D341Med (cell line): Measurements from ENCODE around the gene WDR5.

Experiments used
- DNase-seq: peaks from one replicate; pipeline ENCODE4 v3.0.0; 2012; ENCODE audit warnings: low spot score

The WDR5 gene

DNA sequence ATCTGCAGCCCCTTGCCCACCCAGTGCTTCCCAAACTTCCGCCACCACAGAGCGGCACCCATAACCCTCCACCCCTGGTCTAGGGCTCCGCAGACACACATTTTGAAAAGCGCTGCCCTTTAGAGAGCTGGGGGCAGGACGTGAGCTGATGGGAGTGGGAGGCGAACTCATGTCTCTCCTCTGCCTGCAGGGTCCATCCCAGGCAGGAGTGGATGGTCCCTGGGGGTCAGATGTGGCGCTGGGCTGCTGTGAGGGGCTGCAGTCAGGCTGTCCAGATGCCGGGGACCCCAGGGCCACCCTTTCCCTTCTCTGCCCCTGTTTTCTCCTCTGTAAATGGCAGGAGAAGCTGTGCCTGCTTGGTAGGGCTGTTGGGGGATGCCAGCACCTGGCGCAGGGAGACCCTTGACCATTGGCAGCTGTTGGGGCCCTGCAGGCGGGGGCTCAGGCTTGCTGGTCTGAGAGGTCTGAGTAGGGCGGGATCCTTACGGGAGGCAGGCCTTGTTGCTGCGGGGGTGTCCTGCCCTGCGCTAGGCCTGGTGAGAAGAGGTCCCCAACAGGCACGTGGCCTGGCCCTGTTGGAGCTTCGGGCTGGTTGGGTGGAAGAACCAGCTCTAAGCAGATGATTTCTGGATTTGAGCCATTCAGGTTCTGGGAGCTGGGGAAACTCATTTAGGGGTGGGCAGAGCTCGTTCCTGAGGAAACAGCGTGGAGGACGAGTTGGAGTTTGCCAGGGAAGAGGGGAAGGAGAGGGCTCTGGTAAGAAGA lies 38.8 kb downstream of the WDR5 start:
- DNase-seq: no peak

DNA sequence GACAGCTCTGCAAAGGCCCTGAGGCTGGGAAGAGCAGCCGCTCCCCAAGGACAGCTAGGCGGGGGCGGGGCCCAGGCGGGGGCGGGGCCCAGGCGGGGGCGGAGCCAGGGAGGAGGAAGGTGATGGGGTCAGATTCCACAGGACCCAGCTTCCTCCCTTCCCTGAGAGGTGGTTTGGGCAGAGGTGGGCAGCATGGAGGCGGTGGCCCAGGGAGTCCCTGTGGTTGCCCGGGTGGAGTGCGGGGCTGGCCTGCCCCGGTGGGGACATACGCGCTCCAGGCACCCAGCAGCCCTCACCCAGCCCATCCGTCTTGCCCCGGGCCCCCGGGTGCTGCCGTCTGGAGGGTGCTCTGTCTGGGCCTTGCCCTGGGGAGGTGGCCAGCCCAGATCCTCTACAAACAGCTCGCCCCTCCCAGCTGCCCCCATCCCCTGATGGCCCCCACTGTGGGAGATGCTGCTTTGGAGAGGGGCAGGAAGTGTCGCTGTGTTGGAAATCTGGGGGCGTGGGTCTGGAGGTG lies 39.5 kb downstream of the WDR5 start:
- no peak for DNase-seq

DNA sequence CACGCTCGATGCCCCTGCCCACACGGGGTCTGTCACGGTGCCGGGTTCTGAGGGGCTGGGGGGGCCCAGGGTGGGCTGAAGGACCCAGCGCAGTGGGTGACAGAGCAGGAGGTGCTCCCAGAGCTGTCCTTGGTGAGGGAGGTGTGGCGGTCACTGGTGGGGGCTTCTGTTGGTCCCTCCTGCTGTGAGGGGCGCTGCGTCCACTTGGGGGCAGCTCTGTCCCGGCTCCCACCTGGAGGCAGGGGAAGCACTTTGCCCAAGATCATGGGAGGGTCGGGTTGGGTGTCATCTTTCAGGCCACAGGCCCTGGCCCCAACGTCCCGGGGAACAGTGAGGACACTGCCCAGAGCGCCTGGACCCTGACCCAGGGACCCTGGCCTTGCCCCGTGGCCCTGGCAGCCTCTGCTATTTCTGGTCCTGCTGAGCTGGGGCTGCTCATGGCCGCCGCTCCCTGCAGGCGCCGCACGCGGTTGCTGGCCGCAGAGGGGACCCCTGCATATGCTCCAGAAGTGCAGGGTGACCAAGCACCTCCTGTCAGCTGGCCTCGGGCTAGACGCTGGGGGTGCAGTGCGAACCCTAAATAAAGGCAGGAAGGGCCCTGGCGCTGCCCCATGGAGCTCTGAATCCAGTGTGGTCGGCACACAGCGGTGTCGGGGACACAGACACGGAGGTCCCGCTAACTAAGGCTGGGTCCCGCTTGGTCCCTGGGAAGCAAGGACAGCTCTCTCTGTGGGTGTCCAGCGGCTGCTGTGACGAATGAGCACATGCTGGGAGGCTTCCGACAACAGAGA lies 40.1 kb downstream of the WDR5 start:
- DNase-seq: no peak

DNA sequence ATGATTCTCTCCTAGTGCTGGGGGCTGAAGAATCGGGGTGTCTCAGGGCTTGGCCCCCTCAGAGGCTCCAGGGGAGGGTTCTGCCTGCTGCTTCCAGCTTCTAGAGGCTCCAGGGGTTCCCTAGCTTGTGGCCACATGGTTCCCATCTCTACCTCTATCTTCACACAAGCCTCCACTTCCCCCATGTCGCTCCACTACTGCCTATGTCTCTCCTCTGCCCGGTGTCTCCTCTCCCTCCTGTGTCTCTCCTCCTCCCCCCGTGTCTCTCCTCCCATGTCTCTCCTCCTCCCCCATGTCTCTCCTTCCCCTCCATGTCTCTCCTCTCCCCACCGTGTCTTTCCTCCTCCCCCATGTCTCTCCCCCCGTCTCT lies 40.7 kb downstream of the WDR5 start:
- DNase-seq: no peak

DNA sequence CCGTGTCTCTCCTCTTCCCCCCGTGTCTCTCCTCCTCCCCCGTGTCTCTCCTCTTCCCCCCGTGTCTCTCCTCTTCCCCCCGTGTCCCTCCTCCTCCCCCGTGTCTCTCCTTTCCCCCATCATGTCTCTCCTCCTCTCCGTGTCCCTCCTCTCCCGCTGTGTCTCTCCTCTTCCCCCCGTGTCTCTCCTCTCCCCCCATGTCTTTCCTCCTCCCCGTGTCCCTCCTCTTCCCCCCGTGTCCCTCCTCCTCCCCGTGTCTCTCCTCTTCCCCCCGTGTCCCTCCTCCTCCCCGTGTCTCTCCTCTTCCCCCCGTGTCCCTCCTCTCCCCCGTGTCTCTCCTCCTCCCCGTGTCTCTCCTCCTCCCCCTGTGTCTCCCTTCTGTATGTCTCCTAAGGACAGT lies 41.3 kb downstream of the WDR5 start:
- DNase-seq: no peak

DNA sequence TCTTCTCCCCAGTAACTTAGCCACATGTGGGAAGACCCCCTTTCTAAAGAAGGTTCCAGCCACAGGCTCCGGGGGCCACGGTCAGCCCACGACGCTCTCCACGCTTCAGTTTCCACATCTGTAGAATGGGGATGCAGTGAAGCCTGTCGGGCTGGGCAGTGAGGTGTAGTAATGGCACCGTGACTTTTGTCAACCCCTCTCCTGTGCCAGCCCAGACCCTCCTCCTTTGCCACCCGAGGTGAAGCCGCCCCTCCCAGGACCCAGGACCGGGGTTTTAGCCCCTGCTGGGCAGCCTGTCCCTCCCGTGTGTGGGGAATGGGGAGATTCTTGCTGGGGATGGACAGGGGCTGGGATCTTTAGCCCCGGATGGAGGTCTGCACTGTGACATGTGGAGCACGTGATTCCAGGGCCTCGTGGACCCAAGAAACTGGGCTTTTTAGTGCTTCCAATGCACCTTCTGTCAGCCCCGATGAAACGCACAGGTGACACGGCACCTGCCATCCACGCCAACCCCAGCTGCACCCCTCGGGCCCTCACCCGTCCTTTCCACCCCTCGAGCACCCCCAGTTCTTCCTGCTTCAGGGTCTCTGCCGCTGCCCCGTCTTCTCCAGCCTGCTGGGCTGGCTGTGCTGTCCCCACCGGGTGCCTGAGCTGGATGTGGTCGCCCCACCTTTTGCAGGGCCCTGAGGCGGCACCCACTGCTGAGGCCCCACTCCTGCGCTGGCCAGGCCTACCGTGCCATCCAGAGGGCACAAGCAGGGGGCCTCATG lies 41.9 kb downstream of the WDR5 start:
- DNase-seq: peak; percentile 16

DNA sequence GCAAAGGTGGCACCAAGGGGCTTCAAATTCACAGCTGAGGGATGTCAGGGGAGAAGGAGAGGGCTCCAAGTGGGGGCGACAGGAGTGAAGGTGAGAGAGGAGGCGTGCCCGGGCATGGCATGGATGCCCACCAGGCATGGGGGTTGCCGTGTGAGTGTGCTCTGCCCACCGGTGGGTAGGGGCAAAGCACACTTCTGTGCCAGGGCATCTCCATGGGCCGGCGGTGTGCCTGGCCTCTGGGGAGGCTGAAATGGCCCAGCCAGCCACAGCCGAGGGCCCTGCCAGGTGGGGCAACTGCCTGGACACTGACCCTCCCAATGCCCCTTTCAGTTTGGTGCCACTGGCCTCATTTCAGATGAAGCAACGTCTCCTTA lies 42.5 kb downstream of the WDR5 start:
- DNase-seq: no peak

DNA sequence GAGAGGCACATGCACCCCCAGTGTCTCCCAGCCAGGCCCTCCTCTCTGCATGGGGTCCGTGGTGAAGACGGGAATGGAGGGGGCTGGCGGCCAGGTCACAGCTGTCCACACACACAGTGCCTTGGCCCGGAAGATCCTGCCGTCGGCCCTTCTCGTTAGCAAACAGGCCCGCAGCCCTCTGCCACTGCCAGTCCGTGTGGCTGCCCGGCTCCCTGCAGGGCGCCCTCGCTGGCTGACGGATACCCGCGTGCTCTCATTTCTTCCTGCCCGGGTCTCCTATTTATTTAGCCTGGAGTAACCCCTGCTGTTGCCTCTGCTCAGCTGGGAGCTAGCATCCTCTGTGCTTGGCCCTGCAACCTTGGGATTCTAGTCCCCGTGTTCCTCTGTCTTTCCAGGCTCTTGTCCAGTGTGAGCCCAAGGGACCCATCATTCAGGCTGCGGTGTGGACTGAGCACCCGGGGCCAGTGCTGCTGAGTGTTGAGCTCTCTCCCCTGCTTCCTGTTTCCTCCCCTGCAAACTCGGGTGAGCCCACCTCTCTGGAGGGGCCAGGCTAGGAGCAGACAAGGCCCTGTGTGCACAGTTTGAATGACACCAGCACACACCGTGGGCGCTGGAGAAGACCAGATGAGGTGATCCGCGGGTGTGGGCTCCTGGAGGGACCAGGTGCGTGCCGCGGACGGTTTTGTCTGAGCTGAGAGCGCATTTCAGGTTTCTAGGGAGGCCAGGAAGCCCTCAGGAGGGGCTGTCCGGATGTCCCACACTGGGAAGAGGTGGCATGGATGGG lies 43.1 kb downstream of the WDR5 start:
- peak; percentile 26 for DNase-seq

DNA sequence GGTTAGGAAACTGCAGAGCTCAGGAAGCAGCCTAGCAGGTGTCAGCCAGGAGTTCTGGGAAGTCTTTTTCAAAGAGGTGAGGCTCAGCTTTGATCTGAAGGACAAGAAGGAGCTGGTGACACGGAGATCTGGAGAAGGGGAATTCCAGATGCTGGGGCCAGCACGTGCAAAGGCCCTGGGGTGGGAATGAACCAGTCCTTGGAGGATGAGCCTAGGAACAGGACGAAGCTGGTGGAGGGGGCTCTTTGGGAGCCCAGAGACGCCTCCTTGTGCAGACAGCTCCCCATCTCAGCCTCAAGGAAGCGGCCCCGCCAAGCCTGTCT lies 43.7 kb downstream of the WDR5 start:
- no peak for DNase-seq

DNA sequence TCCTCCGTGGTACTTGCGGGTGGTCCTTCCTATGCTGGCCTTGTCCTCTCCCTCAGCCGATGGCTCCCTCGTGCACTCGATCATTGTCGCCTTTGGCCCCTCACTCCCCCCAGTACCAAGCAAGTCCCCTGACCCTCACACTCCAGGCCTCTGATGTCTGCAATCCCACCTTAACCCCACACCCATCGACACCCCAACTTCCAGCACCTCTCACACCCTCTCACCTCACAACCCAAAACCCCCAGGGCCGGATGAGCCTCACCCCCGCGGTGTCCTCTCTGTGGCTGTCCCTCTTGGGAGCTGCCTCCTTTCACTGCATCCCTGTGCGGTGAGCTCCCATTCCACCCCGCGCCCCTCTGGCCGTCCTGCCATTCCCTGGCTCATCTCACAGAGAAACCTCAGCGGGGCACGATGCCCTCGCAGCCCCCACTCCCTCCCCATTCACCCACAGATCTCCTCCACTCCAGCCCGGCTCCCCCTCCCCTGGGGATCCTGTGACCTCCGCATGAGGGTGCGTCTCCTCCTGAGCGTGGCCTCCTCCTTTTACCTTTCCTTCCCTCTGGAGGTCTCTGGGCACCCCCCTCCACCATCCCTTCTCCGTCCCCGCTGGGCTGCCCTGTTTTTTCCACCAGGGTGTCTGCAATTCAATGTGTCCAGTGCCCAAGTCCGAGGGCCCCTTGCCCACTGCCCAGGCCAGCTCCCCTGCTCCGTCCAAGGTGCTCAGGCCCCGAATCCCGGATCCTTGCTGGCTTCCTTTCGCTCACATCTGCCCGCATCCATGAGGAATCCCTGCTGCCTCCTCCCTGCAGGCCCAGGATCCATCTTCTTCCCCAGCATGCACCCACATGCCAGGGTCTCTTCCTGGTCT lies 44.3 kb downstream of the WDR5 start:
- peak; percentile 14 for DNase-seq

DNA sequence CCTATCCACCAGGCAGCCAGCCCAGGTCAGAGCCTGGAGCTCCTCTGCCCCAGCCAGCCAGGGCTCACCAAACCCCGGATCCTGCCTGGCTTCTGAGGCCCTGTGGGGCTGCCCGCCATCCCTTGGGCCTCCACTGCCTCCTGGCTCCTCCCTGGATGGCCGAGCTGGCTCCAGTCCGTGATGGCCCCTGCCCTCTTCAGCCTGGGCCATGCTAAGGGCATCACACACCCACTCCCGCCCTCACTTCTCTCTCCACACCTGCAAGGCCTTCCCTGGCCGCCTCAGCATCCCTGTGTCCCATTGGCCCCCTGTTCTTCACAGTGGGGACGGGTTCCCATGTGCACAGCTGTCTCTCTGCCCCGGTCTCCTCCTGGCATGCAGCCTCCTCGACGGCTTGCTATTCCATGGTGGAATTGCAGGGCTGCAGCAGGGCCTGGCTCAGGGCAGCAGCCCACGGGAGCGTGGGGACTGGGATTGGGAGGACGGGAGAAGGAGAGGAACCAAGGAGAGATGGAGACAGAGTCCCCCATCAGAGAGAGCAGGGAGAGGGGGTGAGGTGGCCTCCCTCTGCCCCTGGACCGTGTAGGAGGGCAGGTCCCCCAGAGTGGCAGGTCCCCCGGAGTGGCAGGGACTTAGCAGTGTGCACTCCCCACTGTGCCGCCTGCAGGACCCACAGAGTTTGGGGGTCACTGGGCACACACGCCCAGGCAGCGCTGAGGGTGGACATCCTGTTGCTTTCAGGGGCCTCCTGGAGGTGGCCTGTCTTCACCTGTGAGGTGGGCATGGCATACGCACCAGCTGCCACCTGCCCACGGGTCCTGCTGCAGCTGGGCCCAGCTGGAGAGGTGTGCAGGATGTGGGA lies 45.1 kb downstream of the WDR5 start:
- DNase-seq: peak; percentile 12

DNA sequence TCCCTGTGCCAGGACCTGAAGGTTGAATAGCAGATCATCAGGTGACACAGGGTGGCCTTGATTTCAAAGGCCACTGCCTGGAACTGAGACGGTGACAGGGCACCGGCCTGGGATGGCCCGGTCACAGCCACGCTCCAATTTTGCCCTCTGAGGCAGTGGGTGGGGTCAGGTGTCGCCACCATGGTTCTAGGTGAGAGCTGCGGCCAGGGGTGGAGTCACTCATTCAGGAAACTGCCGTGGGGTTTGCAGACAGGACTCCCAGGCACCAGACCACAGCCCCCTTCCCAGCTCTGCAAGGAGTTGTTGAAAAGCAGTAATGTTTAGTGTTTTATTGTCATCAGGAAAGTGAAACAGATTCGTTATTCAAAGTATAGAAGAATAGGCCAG lies 45.8 kb downstream of the WDR5 start:
- DNase-seq: peak; percentile 7

DNA sequence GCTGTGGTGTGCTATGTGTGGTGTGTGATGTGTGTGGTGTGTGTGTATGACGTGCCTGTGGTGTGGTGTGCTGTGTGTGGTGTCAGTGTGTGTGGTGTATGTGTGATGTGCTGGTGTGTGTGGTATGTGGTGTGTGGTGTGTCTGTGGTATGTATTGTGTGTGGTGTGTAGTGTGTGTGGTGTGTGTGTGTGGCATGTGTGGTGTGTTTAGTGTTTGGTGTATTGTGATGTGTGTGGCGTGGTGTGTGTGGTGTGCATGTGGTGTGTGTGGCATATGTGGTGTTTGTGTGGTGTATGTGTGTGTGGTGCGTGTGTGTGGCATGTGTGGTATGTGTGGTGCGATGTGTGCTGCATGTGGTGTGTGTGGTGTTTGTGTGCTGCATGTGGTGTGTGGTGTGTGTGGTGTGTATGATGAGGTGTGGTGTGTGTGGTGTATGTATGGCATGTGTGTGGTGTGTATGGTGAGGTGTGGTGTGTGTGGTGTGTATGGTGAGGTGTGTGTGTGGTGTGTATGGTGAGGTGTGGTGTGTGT lies 46.7 kb downstream of the WDR5 start:
- no peak for DNase-seq

DNA sequence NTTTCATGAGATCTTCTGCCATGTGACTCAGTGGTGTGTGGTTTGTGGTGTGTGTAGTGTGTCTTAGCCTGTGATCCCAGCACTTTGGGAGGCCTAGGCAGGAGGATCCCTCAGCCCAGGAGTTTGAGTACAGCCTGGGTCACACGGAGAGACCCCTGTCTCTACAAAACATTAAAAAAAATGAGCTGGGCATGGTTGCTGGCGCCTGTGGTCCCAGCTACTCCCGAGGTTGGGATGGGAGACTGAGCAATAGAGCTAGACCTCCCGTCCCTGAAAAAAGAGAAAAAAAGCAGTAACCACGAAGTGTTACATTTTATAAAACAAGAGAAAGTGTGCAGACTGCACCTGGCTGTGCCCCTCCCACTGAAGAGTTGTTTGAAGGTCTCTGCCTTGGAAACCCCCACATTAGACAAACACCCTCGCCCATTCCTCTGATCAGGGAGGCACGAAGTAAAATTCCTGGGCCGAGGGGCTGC lies 49.7 kb downstream of the WDR5 start:
- DNase-seq: peak; percentile 17

DNA sequence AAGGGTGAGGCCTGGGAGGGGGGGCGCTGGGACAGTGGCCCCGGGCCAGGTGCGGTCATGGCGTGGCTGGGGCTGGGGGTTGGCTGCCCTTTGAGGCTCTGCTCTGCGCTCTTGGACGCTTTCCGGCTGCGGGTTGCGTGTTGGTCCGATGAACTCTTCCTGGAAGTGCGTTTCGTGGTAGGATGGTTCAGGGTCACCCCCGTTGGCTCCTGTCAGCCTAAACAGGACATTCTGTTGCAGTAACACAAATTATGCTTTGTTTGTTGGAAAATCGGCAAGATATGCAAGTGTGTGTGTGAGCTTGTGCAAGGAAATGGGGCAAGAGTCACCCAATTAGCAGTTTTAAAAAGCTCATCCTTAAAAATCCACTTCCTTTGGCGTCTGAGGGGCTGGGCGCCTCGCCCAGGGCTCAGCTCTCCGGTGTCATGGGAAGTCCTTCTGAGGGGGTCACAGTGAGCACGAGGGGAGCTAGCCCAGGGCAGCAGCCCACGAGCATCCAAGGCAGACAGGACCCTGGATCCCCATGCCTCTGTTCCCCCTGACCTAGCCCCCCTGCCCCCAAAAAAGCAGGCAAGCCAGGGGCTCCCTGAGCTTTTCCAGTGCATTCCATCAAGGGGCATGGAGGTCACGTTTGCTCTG lies 50.7 kb downstream of the WDR5 start:
- peak; percentile 27 for DNase-seq

DNA sequence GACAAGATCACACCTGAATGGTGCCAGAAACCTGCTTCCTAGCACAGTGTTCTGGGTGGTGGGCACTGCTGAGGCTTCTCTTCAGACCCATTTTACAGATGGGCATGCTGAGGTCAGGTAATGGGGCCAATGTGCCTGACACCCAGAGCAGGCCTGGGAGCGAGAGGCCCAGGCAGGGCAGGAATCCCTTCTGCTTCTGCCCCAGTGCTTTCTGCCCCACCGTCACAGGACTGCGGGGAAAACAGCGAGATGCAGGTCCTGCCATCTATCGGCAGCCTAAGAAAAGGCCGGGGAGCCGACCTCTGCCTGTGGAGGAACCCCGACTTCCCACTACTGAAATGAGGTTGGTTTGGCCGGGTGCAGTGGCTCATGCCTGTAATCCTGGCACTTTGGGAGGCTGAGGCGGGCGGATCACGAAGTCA lies 51.2 kb downstream of the WDR5 start:
- peak; percentile 16 for DNase-seq

DNA sequence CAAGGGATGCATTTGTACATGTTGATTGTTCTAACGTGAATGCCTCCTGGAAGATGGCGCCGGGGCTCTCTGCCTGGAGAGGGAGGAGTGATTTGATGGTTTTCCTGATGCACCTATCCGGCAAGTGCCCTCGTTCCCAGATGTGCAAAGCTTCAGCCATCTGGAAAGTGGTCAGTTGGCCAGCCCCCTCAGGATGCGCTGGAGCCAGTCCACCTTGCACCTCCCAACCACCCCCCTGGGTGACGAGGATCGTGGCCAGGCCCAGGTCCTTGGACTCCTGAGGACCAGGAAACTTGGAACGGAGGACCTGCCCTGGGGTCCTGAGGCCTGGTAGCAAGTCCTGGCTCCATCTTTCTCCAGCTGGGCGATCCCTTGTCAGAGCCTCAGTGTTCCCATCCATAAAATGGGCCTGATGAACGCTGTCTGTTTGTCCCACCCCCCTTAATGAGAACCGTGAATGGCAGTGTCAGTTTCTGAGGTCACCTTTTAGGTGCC lies 52.1 kb downstream of the WDR5 start:
- DNase-seq: peak; percentile 26

DNA sequence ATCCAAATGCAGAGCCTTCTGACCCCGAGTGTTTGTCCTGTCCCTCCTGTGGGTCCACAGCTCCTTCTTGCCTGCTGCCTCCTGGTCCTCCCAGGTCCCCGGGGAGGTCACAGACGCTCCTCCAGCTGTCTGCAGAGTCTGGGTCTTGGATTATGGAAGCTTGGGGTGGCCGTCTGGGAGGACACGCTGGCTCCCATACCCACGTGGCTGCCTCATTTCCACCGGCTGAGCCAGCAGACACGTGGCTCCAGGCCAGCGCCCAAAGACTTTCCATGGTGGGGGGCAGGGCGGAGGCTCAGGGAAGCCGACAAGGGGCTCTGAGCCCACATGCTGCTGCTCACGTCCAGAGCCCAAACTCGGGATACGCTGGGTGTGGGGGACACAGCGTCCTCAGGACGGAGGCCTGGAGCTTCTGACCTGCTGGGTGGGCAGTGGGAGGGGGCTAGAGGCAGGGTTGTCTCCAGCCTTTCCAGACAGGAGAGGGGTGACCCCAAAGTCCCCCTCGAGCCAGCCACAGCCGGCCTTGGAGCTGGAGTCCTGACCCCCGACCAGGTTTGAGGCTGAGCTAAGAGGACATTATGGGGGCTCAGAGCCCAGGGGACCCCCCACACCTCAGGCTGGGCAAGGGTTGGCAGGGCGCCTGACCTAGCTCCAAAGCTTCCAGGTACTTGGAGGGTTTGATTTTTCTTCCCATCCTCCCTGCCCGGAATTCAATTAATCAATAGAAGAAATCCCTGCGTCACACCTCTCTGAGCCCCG lies 52.7 kb downstream of the WDR5 start:
- DNase-seq: peak; percentile 75
